Purkinje cell (primary cell): ENCODE results near the gene C17orf107. TPM values are rescaled to one million over a fixed set of nuclear protein-coding genes. Genes with fewer than 3 reads are reported as not detected.

Source experiments
- polyA plus RNA-seq: library from polyadenylated mRNA; unstranded; fragments of >200 nt; fragmentation: Nextera tagmentation; gene quantifications from 2 replicates; pipeline ENCODE4 v1.2.1, GENCODE V29; 2014

C17orf107 gene
- polyA plus RNA-seq: 0.75 TPM in 1 of 2 replicates, not detected in the other

GRCh38 chr17:4899341-4900230 lies at the start of gene C17orf107:
Gene C17orf107 (plus strand): TSS chr17:4899536. CDS start chr17:4899763, 227 bp downstream.

GRCh38 chr17:4903051-4903818 lies 3.9 kb downstream of the C17orf107 start, which contains the start of gene CHRNE:
Gene CHRNE (minus strand): TSS chr17:4903098. CDS start chr17:4903063, 35 bp downstream.

GRCh38 chr17:4931963-4932362 lies 32.6 kb downstream of the C17orf107 start, which contains the start of gene GP1BA:
Gene GP1BA (plus strand): TSS chr17:4932277. CDS start chr17:4932605, 328 bp downstream.

GRCh38 chr17:4939796-4940554 lies 40.6 kb downstream of the C17orf107 start, which contains the start of the genes RNF167 and SLC25A11:
Gene RNF167 (plus strand): TSS chr17:4940268. CDS start chr17:4940910, 642 bp downstream.
Gene SLC25A11 (minus strand): TSS chr17:4940046. CDS start chr17:4939910, 136 bp downstream.

GRCh38 chr17:4948166-4948930 lies 49.0 kb downstream of the C17orf107 start, which contains the start of gene PFN1:
Gene PFN1 (minus strand): TSS chr17:4948530. CDS start chr17:4948394, 136 bp downstream.

GRCh38 chr17:4950746-4951204 lies 51.4 kb downstream of the C17orf107 start, which contains the start of gene ENO3:
Gene ENO3 (plus strand): TSS chr17:4951119. CDS start chr17:4951830, 711 bp downstream.

Other genes with a start within 250 kb of the C17orf107 start
- 2.6 and 2.9 TPM in 2 replicates for gene PELP1, start 195.4 kb upstream of the C17orf107 start, polyA plus RNA-seq
- 5.8 and 6.3 TPM in 2 replicates for gene ARRB2, start 188.9 kb upstream of the C17orf107 start, polyA plus RNA-seq
- gene MED11, start 168.1 kb upstream of the C17orf107 start, polyA plus RNA-seq: 72.1 and 82.0 TPM in 2 replicates
- gene ZMYND15, start 159.7 kb upstream of the C17orf107 start, polyA plus RNA-seq: not detected in 2 replicates
- 0.25 and 1.1 TPM in 2 replicates for gene CXCL16, start 159.6 kb upstream of the C17orf107 start, polyA plus RNA-seq
- gene TM4SF5, start 127.7 kb upstream of the C17orf107 start, polyA plus RNA-seq: not detected in 2 replicates
- gene VMO1, start 113.2 kb upstream of the C17orf107 start, polyA plus RNA-seq: not detected in 2 replicates
- not detected in 2 replicates for gene GLTPD2, start 110.6 kb upstream of the C17orf107 start, polyA plus RNA-seq
- 377 and 424 TPM in 2 replicates for gene PSMB6, start 103.4 kb upstream of the C17orf107 start, polyA plus RNA-seq
- gene PLD2, start 92.4 kb upstream of the C17orf107 start, polyA plus RNA-seq: 1.2 and 1.6 TPM in 2 replicates
- gene MINK1, start 66.2 kb upstream of the C17orf107 start, polyA plus RNA-seq: 9.8 and 11.1 TPM in 2 replicates
- not detected in 2 replicates for gene CHRNE, start 3.6 kb downstream of the C17orf107 start, polyA plus RNA-seq
- 0.31 and 0.38 TPM in 2 replicates for gene GP1BA, start 32.7 kb downstream of the C17orf107 start, polyA plus RNA-seq
- gene SLC25A11, start 40.5 kb downstream of the C17orf107 start, polyA plus RNA-seq: 27.6 and 40.9 TPM in 2 replicates
- 37.3 and 38.4 TPM in 2 replicates for gene RNF167, start 40.7 kb downstream of the C17orf107 start, polyA plus RNA-seq
- gene PFN1, start 49.0 kb downstream of the C17orf107 start, polyA plus RNA-seq: 35.7 and 55.5 TPM in 2 replicates
- gene ENO3, start 51.6 kb downstream of the C17orf107 start, polyA plus RNA-seq: 2.1 and 2.4 TPM in 2 replicates
- 44.8 and 73.7 TPM in 2 replicates for gene SPAG7, start 68.3 kb downstream of the C17orf107 start, polyA plus RNA-seq
- 1.0 and 8.4 TPM in 2 replicates for gene CAMTA2, start 88.1 kb downstream of the C17orf107 start, polyA plus RNA-seq
- 2.1 and 2.5 TPM in 2 replicates for gene INCA1, start 98.0 kb downstream of the C17orf107 start, polyA plus RNA-seq
- 0.38 TPM in 1 of 2 replicates, not detected in the other for gene KIF1C, start 98.4 kb downstream of the C17orf107 start, polyA plus RNA-seq
- not detected in 2 replicates for gene SLC52A1, start 135.9 kb downstream of the C17orf107 start, polyA plus RNA-seq
- 2.5 and 3.4 TPM in 2 replicates for gene ZFP3, start 178.9 kb downstream of the C17orf107 start, polyA plus RNA-seq
- gene ZNF232, start 212.3 kb downstream of the C17orf107 start, polyA plus RNA-seq: 1.7 TPM in 1 of 2 replicates, not detected in the other
- 1.7 and 2.3 TPM in 2 replicates for gene USP6, start 216.5 kb downstream of the C17orf107 start, polyA plus RNA-seq